RWPE2 (cell line): ENCODE measurements around the gene PEX11G.

Experiments
- ATAC-seq: fragments of 200-7000 bp; cut with Tn5 transposase; 3 replicates; pipeline ENCODE4 v1.9.1; 2021; ENCODE audit warnings: low read depth
- DNase-seq: peaks from one replicate; pipeline ENCODE4 v3.0.0-alpha.2; 2020; ENCODE audit warnings: low spot score
- H3K27ac ChIP-seq: fragments of 450-650 bp; 2 replicates; pipeline ENCODE4 v1.5.1; 2017; ENCODE audit warnings: mild to moderate bottlenecking; ENCODE audit not compliant: poor library complexity, severe bottlenecking
- H3K27me3 ChIP-seq: fragments of 250-450 bp; sonication (Bioruptor Pico); 2 replicates; pipeline ENCODE4 v1.5.1; 2021; ENCODE audit warnings: mild to moderate bottlenecking, moderate library complexity; ENCODE audit not compliant: insufficient read depth, poor library complexity, severe bottlenecking
- H3K36me3 ChIP-seq: fragments of 250-450 bp; sonication (Bioruptor Pico); 2 replicates; pipeline ENCODE4 v1.5.1; 2020; ENCODE audit warnings: low read depth, mild to moderate bottlenecking, moderate library complexity
- H3K4me1 ChIP-seq: fragments of 250-450 bp; sonication (Bioruptor Pico); 2 replicates; pipeline ENCODE4 v1.5.1; 2021; ENCODE audit warnings: mild to moderate bottlenecking, moderate library complexity; ENCODE audit not compliant: insufficient read depth, poor library complexity, severe bottlenecking
- H3K4me3 ChIP-seq: fragments of 250-450 bp; sonication (Bioruptor Pico); 2 replicates; pipeline ENCODE4 v1.5.1; 2021; ENCODE audit warnings: mild to moderate bottlenecking, moderate library complexity; ENCODE audit not compliant: severe bottlenecking
- H3K9me3 ChIP-seq: fragments of 250-450 bp; sonication (Bioruptor Pico); 2 replicates; pipeline ENCODE4 v1.5.1; 2021; ENCODE audit warnings: mild to moderate bottlenecking, moderate library complexity; ENCODE audit not compliant: severe bottlenecking
- TF ChIP-seq, protein P1 (sequence below): fragments of 450-650 bp; IDR thresholded peaks from one replicate; pipeline ENCODE4 v1.5.1; 2017; ENCODE audit warnings: mild to moderate bottlenecking, moderate library complexity; ENCODE audit not compliant: poor library complexity, severe bottlenecking

Gene PEX11G

DNA sequence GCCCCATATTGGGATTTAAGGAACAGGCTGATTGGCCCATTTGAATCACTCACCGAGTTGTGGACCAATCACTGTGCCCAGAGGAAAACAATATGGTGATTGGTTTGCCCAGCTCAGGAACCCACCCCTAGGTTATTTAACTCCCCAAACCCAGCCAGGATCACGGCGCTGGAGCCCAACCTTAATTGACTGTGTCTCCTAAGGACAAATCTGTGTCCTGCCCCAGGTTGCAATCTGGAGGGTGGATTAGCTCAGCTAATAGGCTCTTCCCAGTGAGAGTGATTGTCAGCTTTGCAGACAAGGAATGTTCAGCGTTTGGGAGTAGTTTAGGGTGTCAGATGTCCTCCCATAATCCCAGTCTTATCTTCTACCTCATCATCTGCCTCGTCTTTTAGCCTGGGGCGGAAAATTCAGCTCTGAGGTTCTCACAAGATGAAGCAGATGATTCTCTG, 23.6 kb upstream of the PEX11G start:
- Histone ChIP-seq H3K9me3 (no peaks in the 10 kb centered on the region), H3K36me3 (no peaks in the 10 kb centered on the region), H3K27me3 (no peaks in the 10 kb centered on the region), H3K4me1 (no peaks in the 10 kb centered on the region), H3K4me3 (no peak overlapping the region), H3K27ac (no peak overlapping the region)
- TF ChIP-seq, protein P1, sequence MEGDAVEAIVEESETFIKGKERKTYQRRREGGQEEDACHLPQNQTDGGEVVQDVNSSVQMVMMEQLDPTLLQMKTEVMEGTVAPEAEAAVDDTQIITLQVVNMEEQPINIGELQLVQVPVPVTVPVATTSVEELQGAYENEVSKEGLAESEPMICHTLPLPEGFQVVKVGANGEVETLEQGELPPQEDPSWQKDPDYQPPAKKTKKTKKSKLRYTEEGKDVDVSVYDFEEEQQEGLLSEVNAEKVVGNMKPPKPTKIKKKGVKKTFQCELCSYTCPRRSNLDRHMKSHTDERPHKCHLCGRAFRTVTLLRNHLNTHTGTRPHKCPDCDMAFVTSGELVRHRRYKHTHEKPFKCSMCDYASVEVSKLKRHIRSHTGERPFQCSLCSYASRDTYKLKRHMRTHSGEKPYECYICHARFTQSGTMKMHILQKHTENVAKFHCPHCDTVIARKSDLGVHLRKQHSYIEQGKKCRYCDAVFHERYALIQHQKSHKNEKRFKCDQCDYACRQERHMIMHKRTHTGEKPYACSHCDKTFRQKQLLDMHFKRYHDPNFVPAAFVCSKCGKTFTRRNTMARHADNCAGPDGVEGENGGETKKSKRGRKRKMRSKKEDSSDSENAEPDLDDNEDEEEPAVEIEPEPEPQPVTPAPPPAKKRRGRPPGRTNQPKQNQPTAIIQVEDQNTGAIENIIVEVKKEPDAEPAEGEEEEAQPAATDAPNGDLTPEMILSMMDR, result no peak
- DNase-seq (no peak), ATAC-seq (no peak)

DNA sequence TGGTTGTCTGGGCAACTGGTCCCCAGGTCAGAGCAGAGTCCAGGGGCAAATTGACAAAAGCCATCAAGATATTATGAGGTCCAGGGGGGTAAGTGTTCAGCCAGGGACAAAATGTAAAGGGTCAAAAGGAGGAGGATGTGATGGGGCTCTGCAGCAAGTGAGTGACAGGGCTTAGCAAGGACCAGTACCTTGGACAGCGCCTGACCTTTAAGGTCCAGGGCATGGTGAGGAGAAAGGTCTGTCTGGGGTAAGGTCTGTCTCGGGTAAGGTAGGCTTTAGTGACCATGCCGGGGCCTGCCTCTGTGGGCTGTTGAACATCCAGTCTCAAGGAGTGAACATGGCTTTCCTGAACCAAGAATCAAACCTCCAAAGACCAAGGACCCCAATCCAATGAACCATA, 20.8 kb upstream of the PEX11G start:
- TF ChIP-seq, protein P1, result no peak
- no peak overlapping the region for H3K4me3 ChIP-seq
- H3K27me3 ChIP-seq, result no peaks in the 10 kb centered on the region
- no peaks in the 10 kb centered on the region for H3K9me3 ChIP-seq
- peaks cover 6% of the 10 kb centered on the region for H3K4me1 ChIP-seq
- ATAC-seq (no peak), DNase-seq (no peak)
- no peaks in the 10 kb centered on the region for H3K36me3 ChIP-seq
- no peak overlapping the region for H3K27ac ChIP-seq

DNA sequence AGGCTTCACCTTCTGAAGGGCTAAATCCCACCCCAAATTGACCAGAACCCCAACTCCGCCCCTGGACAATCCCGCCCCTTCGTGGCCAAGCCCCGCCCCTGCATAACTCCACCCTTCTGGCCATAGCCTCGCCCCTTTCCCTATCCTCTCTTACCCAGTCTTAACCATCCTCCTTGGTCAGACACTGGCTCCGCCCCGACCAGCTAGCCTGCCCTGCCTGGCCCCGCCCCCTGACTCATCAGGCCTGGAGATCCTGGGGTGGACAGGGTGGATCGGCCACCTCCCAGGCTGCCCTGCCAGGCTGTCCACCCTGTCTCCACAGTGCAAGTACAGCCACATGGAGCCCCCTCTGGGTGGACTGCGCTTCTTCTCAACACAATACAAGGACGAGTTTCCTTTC, 19.0 kb upstream of the PEX11G start:
- DNase-seq (peak; percentile 96), ATAC-seq (peak; percentile 78)
- TF ChIP-seq, protein P1, result no peak
- H3K27ac ChIP-seq, result no peak overlapping the region
- H3K9me3 ChIP-seq, result no peaks in the 10 kb centered on the region
- peaks cover 6% of the 10 kb centered on the region for H3K4me1 ChIP-seq
- H3K4me3 ChIP-seq, result no peak overlapping the region
- no peaks in the 10 kb centered on the region for H3K36me3 ChIP-seq
- H3K27me3 ChIP-seq, result no peaks in the 10 kb centered on the region

DNA sequence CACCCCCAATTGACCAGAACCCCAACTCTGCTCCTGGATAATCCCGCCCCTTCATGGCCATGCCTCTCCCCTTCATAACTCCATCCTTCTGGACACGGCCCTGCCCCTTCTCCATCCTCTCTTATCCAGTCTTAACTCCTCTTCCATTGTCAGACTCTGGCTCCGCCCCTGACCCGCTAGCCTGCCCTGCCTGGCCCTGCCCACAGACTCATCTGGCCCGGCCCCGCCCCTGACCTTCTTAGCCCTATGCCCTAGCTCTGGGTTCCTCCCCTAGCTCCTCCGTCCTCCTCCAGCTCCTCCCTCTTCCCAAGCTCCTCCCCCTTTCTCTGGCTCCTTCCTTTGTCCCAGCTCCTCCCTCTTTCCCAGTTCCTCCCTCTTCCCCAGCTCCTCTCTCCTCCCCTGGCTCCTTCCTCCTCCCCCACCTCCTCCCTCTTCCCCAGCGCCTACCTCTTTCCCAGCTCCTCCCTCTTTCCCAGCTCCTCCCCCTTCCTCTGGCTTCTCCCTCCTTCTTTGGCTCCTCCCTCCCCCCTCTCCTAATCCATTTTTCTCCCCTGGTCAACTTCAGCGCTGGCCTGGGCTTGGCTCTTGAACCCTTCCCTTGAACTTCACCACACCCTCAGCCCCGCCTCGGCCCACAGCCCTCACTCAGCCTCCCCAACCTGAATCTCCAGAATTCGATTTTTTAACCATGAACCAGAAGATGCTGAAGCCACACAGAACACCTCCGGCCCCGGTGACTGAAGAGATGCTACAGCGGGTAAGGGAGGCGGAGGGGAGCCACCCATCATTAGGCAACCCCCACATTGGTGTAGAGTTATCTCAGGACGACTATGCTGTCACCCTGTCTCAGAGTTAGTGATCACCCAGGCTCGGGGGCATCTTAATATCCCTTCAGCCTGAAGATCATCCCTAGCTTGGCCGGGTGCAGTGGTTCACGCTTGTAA, 17.8 kb upstream of the PEX11G start:
- DNase-seq, result peak; percentile 96
- TF ChIP-seq, protein P1, result no peak

More for the DNA sequence above, 17.8 kb upstream of the PEX11G start:
- peak; percentile 88 for ATAC-seq
- Histone ChIP-seq H3K4me1 (peaks cover 6% of the 10 kb centered on the region), H3K4me3 (no peak overlapping the region), H3K36me3 (no peaks in the 10 kb centered on the region), H3K9me3 (no peaks in the 10 kb centered on the region), H3K27ac (peak overlapping the region; percentile 7), H3K27me3 (no peaks in the 10 kb centered on the region)
